T-helper 17 cell (primary cell): ENCODE measurements around the gene PRKAA1. TPM values are rescaled to one million over a fixed set of nuclear protein-coding genes. Genes with fewer than 3 reads are reported as not detected.

ENCODE experiments used
- ATAC-seq: fragments of 150-1000 bp; cut with Tn5 transposase; 2 replicates; pipeline ENCODE4 v1.10.0; 2021; ENCODE audit warnings: mild to moderate bottlenecking, moderate library complexity
- DNase-seq, 3 donors: peaks; one replicate each; pipeline versions ENCODE4 v3.0.0 to v3.0.0-alpha.2; 2020 to 2021
- H3K9me3 ChIP-seq: one replicate; pipeline ENCODE4 v1.7.0; 2013; ENCODE audit warnings: low read length, mild to moderate bottlenecking; ENCODE audit not compliant: control insufficient read depth, poor library complexity, severe bottlenecking
- H3K27ac Mint-ChIP-seq: one replicate; pipeline ENCODE4 v1.8.0; 2022; ENCODE audit warnings: mild to moderate bottlenecking, moderate library complexity, mixed read lengths
- H3K27me3 Mint-ChIP-seq: one replicate; pipeline ENCODE4 v1.8.0; 2022; ENCODE audit warnings: mixed read lengths
- H3K36me3 Mint-ChIP-seq: one replicate; pipeline ENCODE4 v1.8.0; 2022; ENCODE audit warnings: low read depth, mixed read lengths
- H3K4me1 Mint-ChIP-seq: one replicate; pipeline ENCODE4 v1.8.0; 2022; ENCODE audit warnings: mild to moderate bottlenecking, mixed read lengths
- H3K4me3 Mint-ChIP-seq: one replicate; pipeline ENCODE4 v1.8.0; 2022; ENCODE audit warnings: mild to moderate bottlenecking, moderate library complexity, mixed read lengths
- total RNA-seq, 4 donors: library from RNA in 2 of 4; stranded (reverse) in 2 of 4; gene quantifications; one replicate each; pipeline ENCODE4 v1.2.3 and lab custom pipeline; 2022 to 2026

PRKAA1 gene
- total RNA-seq = 100 to 1,000 TPM; 118 to 123 TPM
- total RNA-seq (lab: John Stamatoyannopoulos, UW) = 123 to 153 reads per million in 2 donors

DNA sequence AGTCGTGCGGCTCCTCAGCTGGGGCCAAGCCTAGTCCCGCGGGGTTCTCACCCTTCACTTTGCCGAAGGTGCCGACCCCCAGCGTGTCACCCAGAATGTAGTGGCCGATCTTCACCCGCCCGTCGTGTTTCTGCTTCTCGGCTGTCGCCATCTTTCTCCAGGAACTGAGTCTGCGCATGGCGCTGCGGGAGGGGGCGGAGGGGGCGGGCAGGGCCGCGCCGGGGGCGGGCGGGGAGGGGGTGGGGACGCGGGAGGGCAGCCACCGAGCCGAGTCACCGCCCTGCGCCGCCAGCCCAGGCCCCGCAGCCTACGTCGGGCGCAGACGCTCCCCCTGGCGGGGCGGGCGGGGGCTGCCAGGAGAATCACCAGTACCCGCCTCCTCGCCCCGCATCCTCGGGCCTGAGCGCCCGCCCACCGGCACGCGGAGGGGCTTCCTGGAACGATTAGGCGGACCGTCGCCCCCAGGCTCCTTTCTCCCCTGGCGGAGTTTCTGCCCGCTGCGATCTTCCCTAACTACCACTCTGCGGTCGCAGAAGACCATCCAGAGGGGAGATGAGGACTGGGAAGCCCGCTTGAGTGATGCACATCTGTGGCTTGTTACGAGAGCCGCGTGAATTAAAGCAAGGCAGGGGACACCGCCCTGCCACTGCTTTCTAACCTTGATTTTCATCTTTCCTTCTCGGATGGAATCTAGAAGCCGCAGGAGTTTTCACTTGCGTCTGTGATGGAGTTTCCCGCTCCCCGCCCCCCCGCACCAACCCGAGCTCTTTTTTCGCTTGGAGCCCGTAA, at the start of gene PRKAA1:
Gene PRKAA1, minus strand, starts transcription at position 363 of the 789 bp plus-strand sequence. Its CDS starts 185 bp downstream, at position 178.
- DNase-seq = peak; percentile 92
- peak within 1 kb of the TSS; percentile 92 for H3K4me3 Mint-ChIP-seq
- ATAC-seq = peak; percentile 95
- H3K36me3 Mint-ChIP-seq = peaks cover 3% of the 10 kb centered on the region
- no peaks in the 10 kb centered on the region for H3K9me3 ChIP-seq
- peaks cover 26% of the 10 kb centered on the region for H3K4me1 Mint-ChIP-seq
- peak within 1 kb of the TSS; percentile 80 for H3K27ac Mint-ChIP-seq
- H3K27me3 Mint-ChIP-seq = no peaks in the 10 kb centered on the region

- H3K9me3 ChIP-seq = no peaks in the 10 kb centered on the region
- H3K4me1 Mint-ChIP-seq = peaks cover 8% of the 10 kb centered on the region
- H3K27me3 Mint-ChIP-seq = peaks cover 5% of the 10 kb centered on the region
- no peak for DNase-seq
- peaks cover 7% of the 10 kb centered on the region for H3K36me3 Mint-ChIP-seq
- H3K4me3 Mint-ChIP-seq = no peak overlapping the region
- no peak overlapping the region for H3K27ac Mint-ChIP-seq
- ATAC-seq = no peak
These were observed 49.4 kb upstream of the PRKAA1 start for GRCh38 chr5:40847525-40847924.

- no peaks in the 10 kb centered on the region for H3K9me3 ChIP-seq
- ATAC-seq = no peak
- Mint-ChIP-seq H3K27me3 (peaks cover 9% of the 10 kb centered on the region), H3K4me1 (peaks cover 11% of the 10 kb centered on the region), H3K4me3 (no peak overlapping the region), H3K27ac (no peak overlapping the region), H3K36me3 (peaks cover 8% of the 10 kb centered on the region)
- DNase-seq = no peak
These were observed 48.2 kb upstream of the PRKAA1 start for GRCh38 chr5:40846371-40846770.

DNA sequence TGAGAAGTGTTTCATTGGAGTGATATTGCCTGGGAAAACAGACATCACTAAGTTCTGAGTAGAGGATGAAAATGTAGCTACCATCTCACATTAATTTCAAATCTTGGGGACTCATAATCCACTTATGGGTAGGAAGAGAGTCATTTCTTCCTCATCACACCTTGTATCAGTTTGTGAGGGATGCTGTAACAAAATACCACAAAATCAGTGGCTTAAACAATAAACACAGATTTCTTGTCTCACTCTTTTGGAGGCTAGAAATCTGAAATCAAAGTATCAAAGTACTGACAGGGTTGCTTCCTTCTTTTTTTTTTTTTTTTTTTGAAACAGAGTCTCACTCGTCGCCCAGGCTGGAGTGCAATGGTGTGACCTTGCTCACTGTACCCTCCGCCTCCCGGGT, 46.4 kb upstream of the PRKAA1 start:
- no peak overlapping the region for H3K4me3 Mint-ChIP-seq
- H3K27ac Mint-ChIP-seq = no peak overlapping the region
- H3K9me3 ChIP-seq = no peaks in the 10 kb centered on the region
- ATAC-seq (no peak), DNase-seq (no peak)
- peaks cover 12% of the 10 kb centered on the region for H3K4me1 Mint-ChIP-seq
- H3K36me3 Mint-ChIP-seq = peaks cover 8% of the 10 kb centered on the region
- peaks cover 12% of the 10 kb centered on the region for H3K27me3 Mint-ChIP-seq

DNA sequence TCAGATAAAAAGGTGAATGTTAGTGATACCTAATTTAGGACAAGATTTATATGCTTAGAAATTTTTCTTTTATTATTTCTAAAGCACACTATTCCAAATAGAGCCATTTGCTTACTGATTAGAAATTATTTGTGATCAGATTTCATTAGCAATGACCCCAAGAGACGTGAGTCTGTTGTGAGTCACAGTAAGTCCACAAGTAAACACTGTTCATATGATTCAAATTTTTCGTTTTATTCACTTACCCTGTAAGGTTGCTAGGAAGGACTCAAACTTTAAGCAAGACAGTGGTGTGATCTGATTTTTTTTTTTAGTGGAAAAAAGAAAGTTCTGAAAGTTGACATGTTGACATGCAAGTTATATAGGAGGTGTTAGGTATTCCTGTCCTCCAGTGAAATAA, 44.2 kb upstream of the PRKAA1 start:
- Mint-ChIP-seq H3K4me3 (no peak overlapping the region), H3K27me3 (peaks cover 12% of the 10 kb centered on the region), H3K36me3 (peaks cover 5% of the 10 kb centered on the region), H3K4me1 (peaks cover 9% of the 10 kb centered on the region), H3K27ac (no peak overlapping the region)
- ATAC-seq (no peak), DNase-seq (no peak)
- no peaks in the 10 kb centered on the region for H3K9me3 ChIP-seq

DNA sequence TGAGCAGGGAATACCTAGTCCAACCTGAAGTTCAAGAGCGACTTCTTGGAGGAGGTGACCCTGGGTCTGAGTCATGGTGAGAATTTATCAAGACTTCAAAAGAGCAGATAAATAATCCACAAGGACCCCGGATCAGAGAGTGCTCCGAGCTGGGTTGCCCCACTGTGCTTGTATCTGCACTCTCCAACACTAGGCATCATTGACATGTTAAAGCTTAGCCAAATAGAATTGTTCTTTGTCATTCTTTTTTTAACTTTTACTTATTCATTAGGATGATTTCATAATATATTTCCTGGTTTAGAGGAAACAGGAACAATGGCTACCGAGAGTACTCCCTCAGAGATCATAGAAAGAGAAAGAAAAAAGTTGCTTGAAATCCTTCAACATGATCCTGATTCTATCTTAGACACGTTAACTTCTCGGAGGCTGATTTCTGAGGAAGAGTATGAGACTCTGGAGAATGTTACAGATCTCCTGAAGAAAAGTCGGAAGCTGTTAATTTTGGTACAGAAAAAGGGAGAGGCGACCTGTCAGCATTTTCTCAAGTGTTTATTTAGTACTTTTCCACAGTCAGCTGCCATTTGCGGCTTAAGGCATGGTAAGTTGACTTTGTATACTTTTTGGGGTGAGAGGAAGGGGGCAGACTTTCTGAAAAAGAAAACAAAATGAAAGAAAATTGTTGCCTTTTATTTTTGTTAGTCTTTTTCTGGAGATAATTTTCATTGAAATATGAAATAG, 43.1 kb upstream of the PRKAA1 start, which contains the start of gene CARD6:
Gene CARD6, plus strand, starts transcription at position 300 of the 738 bp plus-strand sequence. Its CDS starts 16 bp downstream, at position 316.
- Mint-ChIP-seq H3K36me3 (peaks cover 5% of the 10 kb centered on the region), H3K4me3 (peak within 1 kb of the TSS; percentile 95), H3K4me1 (peaks cover 9% of the 10 kb centered on the region), H3K27me3 (peaks cover 12% of the 10 kb centered on the region), H3K27ac (peak within 1 kb of the TSS; percentile 96)
- DNase-seq = no peak
- no peaks in the 10 kb centered on the region for H3K9me3 ChIP-seq
- peak; percentile 39 for ATAC-seq

- Mint-ChIP-seq H3K27me3 (peaks cover 7% of the 10 kb centered on the region), H3K36me3 (peaks cover 6% of the 10 kb centered on the region), H3K4me3 (no peak overlapping the region), H3K4me1 (peaks cover 26% of the 10 kb centered on the region), H3K27ac (peak overlapping the region; percentile 75)
- ATAC-seq (peak; percentile 9), DNase-seq (no peak)
- H3K9me3 ChIP-seq = peaks cover 3% of the 10 kb centered on the region
These were observed 39.9 kb upstream of the PRKAA1 start for GRCh38 chr5:40838086-40838485.

DNA sequence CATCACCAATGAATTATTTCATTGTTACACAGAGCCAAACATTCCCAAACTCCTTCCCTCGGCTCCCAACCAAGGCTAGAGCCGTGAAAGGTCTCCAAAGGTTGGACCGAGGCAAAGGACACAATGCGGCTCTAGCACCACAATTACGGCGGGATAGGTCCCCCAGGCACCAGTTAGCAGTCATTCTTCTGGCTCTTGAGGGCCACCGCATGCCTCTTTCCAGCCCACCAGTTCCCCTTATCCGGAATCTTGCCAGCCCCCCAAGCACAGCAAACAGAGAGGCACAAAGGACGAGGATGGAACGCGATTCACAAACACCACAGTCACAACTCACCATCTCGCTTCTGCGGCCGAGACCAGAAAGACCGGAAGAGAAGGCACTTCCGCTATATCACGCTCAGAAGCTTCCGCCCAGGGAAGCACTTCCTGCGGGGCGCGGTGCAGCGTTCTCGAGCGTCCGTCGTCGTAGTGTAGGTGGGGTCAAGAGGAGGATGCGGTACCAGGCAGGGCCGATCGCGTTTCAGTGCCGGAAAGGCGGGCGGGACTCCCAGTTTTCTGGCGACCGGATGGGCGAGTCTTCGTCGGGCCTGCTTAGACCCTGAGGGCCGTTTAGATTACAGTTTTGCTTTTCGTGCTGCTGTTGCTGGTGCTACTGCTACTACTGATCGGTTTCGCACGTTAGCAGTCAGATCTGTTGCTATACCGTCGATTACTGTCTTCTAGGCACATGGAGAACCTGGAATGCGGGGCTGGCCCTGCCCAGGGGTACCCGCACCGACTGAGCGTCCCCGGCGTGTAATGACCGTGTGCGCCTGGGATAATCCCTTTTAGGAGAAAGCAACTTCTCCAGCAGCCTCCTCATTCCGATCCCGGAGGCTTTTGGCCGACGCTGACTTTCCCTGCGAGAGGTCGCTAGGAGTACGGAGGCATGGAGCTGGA, 36.9 kb upstream of the PRKAA1 start, which contains the start of gene RPL37:
Gene RPL37, minus strand, starts transcription at position 374 of the 939 bp plus-strand sequence. Its CDS starts 37 bp downstream, at position 337.
- ATAC-seq (peak; percentile 93), DNase-seq (peak; percentile 76 to 78 (median 77))
- peaks cover 36% of the 10 kb centered on the region for H3K4me1 Mint-ChIP-seq
- peaks cover 9% of the 10 kb centered on the region for H3K36me3 Mint-ChIP-seq
- no peaks in the 10 kb centered on the region for H3K27me3 Mint-ChIP-seq
- peak within 1 kb of the TSS; percentile 94 for H3K4me3 Mint-ChIP-seq
- peak within 1 kb of the TSS; percentile 100 for H3K27ac Mint-ChIP-seq
- H3K9me3 ChIP-seq = peaks cover 3% of the 10 kb centered on the region

- H3K9me3 ChIP-seq = peaks cover 3% of the 10 kb centered on the region
- Mint-ChIP-seq H3K27ac (peak overlapping the region; percentile 100), H3K27me3 (no peaks in the 10 kb centered on the region), H3K36me3 (peaks cover 10% of the 10 kb centered on the region), H3K4me3 (peak overlapping the region; percentile 94), H3K4me1 (peaks cover 39% of the 10 kb centered on the region)
- ATAC-seq (peak; percentile 59), DNase-seq (peak in 2 of 3 donors; percentile 36 to 44)
These were observed 36.2 kb upstream of the PRKAA1 start for GRCh38 chr5:40834391-40834848.

GRCh38 chr5:40833712-40834229, 35.6 kb upstream of the PRKAA1 start:
- peaks cover 15% of the 10 kb centered on the region for H3K36me3 Mint-ChIP-seq
- no peak for ATAC-seq
- H3K4me1 Mint-ChIP-seq = peaks cover 46% of the 10 kb centered on the region

DNA sequence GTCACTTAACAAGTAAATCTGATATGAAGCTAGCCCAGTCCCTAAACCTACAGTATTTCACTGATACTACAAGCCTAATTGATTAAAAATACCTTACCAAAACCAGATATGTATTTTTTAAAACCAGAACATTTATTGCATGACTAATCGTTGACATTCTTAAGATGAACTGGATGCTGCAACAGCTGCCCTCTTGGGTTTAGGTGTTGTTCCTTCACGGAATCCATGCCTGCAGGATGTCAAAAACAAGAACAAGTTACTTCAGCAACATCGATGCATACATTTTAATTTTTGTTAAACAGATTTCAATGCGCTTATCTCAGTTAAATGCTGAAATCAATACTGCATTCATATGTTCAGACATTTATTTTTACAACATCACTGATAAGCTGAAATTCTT, 34.2 kb upstream of the PRKAA1 start:
- peaks cover 57% of the 10 kb centered on the region for H3K4me1 Mint-ChIP-seq
- peaks cover 3% of the 10 kb centered on the region for H3K9me3 ChIP-seq
- no peaks in the 10 kb centered on the region for H3K27me3 Mint-ChIP-seq
- H3K4me3 Mint-ChIP-seq = no peak overlapping the region
- peaks cover 26% of the 10 kb centered on the region for H3K36me3 Mint-ChIP-seq
- H3K27ac Mint-ChIP-seq = peak overlapping the region; percentile 100
- no peak for DNase-seq
- no peak for ATAC-seq

More at GRCh38 chr5:40833712-40834229, 35.6 kb upstream of the PRKAA1 start:
- Mint-ChIP-seq H3K27ac (peak overlapping the region; percentile 100), H3K4me3 (peak overlapping the region; percentile 94), H3K27me3 (no peaks in the 10 kb centered on the region)
- no peak for DNase-seq
- peaks cover 3% of the 10 kb centered on the region for H3K9me3 ChIP-seq
